ENCODE data around the gene GORASP2.

- no peak for TF ChIP-seq POLR2AphosphoS5 (IDR thresholded peaks at IDR 0.05; ENCODE audit: borderline replicate concordance, low read depth, low read length)
- no peak for TF ChIP-seq EZH2 (IDR thresholded peaks at IDR 0.05)
- TF ChIP-seq FOXP2 (optimal IDR thresholded peaks at IDR 0.05; ENCODE audit: control extremely low read depth, extremely low read length, insufficient read depth): no peak
These were observed 67.3 kb downstream of the GORASP2 start for GRCh38 chr2:170996316-170996715.
